Activated T-helper 17 cell treated with anti-CD3 and anti-CD28 coated beads, Interleukin-2, amount 50 U/mL, for 72 hours (primary cell): ENCODE results near the gene MED28. TPM values are rescaled to one million over a fixed set of nuclear protein-coding genes. Genes with fewer than 3 reads are reported as not detected.
A peak's percentile ranks its signal among the peaks of the same experiment; 100 is the strongest.

ENCODE experiments used
- ATAC-seq: fragments of 150-1000 bp; cut with Tn5 transposase; replicated peaks from 2 replicates; pipeline ENCODE4 v1.10.0; 2021; ENCODE audit warnings: mild to moderate bottlenecking, moderate library complexity
- H3K27ac Mint-ChIP-seq: one replicate; pipeline ENCODE4 v1.8.0; 2022; ENCODE audit warnings: mixed read lengths
- H3K27me3 Mint-ChIP-seq: one replicate; pipeline ENCODE4 v1.8.0; 2022; ENCODE audit warnings: mixed read lengths
- H3K36me3 Mint-ChIP-seq: one replicate; pipeline ENCODE4 v1.8.0; 2022; ENCODE audit warnings: low read depth, mild to moderate bottlenecking, mixed read lengths
- H3K4me1 Mint-ChIP-seq: one replicate; pipeline ENCODE4 v1.8.0; 2022; ENCODE audit warnings: mixed read lengths
- H3K4me3 Mint-ChIP-seq: one replicate; pipeline ENCODE4 v1.8.0; 2022; ENCODE audit warnings: mild to moderate bottlenecking, mixed read lengths
- H3K9me3 Mint-ChIP-seq: one replicate; pipeline ENCODE4 v1.8.0; 2022; ENCODE audit warnings: mixed read lengths
- total RNA-seq, 2 donors: library from RNA; stranded (reverse); gene quantifications; one replicate each; pipeline ENCODE4 v1.2.3, GENCODE V29; 2022

Gene MED28
- total RNA-seq, 2 donors from 2014 or later: 50.0 to 50.9 TPM

DNA sequence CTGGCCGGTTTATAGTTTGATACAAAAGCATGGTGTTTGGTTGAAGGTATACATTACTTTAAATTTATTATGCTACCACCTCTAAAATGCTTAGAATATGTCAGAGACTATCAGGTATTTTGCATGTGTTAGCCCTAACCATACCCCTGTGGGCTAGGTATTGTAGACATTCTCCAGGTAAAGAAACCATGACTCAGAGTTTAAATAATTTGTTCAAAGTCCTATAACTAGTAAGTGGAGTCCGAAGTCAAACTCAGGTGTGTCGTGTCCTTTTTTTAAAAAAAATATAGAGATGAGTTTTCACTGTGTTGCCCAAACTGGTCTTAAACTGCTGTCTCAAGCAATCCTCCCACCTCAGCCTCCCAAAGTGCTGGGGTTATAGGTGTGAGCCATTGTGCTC, 25.1 kb upstream of the MED28 start:
- H3K9me3 Mint-ChIP-seq: no peaks in the 10 kb centered on the region
- peaks cover 100% of the 10 kb centered on the region for H3K36me3 Mint-ChIP-seq
- ATAC-seq: no peak
- H3K4me1 Mint-ChIP-seq: peaks cover 4% of the 10 kb centered on the region
- no peaks in the 10 kb centered on the region for H3K27me3 Mint-ChIP-seq
- H3K4me3 Mint-ChIP-seq: no peak overlapping the region
- H3K27ac Mint-ChIP-seq: no peak overlapping the region

GRCh38 chr4:17595471-17596005, 18.9 kb upstream of the MED28 start:
- H3K4me1 Mint-ChIP-seq: peaks cover 4% of the 10 kb centered on the region
- no peak overlapping the region for H3K4me3 Mint-ChIP-seq
- no peaks in the 10 kb centered on the region for H3K27me3 Mint-ChIP-seq
- ATAC-seq: no peak
- peaks cover 100% of the 10 kb centered on the region for H3K36me3 Mint-ChIP-seq
- no peaks in the 10 kb centered on the region for H3K9me3 Mint-ChIP-seq
- no peak overlapping the region for H3K27ac Mint-ChIP-seq

DNA sequence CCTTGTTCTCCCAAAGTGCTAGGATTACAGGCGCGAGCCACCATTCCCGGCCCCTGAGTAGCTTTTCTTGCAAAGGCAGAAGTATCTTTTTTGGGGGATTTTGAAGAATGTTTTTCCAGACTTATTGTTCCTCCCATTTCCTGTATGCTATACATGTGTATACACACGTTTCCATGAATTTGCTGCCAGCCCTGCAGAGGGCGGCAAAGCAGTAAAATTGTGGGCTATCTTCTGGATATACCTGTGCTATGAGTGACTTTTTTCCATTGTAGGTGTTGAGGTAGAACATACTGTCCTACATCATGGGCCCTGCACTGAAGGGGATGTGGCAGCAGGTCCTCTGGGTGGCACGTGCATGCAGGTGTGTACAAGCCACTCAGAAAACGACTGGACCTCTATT, 16.9 kb upstream of the MED28 start:
- Mint-ChIP-seq H3K36me3 (peaks cover 98% of the 10 kb centered on the region), H3K4me1 (peaks cover 4% of the 10 kb centered on the region), H3K27ac (no peak overlapping the region), H3K9me3 (no peaks in the 10 kb centered on the region), H3K4me3 (no peak overlapping the region), H3K27me3 (no peaks in the 10 kb centered on the region)
- ATAC-seq: no peak

DNA sequence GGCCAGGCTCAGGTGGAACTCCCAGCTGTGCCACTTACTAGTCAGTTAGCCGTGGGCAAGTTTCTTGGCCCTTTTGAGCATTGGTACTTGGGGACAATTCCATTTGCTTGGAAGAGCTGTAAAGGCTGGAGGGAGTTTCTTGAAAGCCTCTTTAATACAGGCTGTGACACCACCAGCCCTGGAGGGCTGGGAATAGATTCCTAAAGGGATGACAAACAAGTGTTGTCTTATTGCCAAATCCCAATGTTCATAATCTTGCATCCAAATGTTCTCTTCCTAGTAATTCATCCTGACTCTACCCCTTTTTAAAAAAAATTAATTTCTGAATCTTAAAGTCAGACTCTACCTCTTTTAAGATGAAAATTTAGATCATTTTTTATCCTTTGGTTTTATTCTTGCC, 14.6 kb upstream of the MED28 start:
- Mint-ChIP-seq H3K9me3 (no peaks in the 10 kb centered on the region), H3K4me3 (no peak overlapping the region), H3K4me1 (no peaks in the 10 kb centered on the region), H3K36me3 (peaks cover 93% of the 10 kb centered on the region), H3K27ac (peak overlapping the region; percentile 28), H3K27me3 (no peaks in the 10 kb centered on the region)
- ATAC-seq: no peak

- no peaks in the 10 kb centered on the region for H3K27me3 Mint-ChIP-seq
- peak overlapping the region; percentile 19 for H3K27ac Mint-ChIP-seq
- H3K36me3 Mint-ChIP-seq: peaks cover 76% of the 10 kb centered on the region
- H3K4me1 Mint-ChIP-seq: no peaks in the 10 kb centered on the region
- no peaks in the 10 kb centered on the region for H3K9me3 Mint-ChIP-seq
- no peak for ATAC-seq
- no peak overlapping the region for H3K4me3 Mint-ChIP-seq
Measured at GRCh38 chr4:17605236-17605635, 9.2 kb upstream of the MED28 start.

DNA sequence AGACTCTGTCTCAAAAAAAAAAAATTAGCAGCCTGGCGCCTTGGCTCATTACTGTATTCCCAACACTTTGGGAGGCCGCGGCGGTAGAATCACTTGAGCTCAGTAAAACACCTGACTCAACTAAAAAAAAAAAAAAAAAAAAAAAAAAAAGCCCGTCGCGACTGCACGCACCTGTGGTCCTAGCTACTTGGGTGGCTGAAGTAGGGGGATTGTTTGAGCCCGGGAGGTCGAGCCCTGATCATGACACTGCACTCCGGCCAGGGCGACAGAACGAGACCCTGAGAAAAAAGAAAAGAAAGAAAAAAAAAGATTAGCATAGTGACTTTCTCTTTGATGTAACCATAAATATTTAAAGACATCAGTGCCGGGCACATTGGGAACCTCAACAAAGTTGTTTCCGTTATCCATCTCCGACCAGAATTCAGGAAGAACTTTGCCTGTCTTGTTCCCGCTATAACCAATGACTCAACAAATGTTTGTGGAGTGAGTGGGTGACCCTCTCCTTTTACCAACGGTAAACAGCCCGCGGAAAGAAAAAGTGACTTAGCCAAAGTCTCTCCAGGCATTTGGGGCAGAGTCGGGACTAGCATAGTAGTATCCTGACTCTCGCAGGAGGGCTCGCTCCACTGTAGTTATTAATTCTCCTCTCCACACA, 553 bp upstream of the MED28 start:
- H3K9me3 Mint-ChIP-seq: no peaks in the 10 kb centered on the region
- H3K4me3 Mint-ChIP-seq: peak overlapping the region; percentile 87
- peak overlapping the region; percentile 95 for H3K27ac Mint-ChIP-seq
- H3K4me1 Mint-ChIP-seq: peaks cover 15% of the 10 kb centered on the region
- peaks cover 41% of the 10 kb centered on the region for H3K36me3 Mint-ChIP-seq
- no peaks in the 10 kb centered on the region for H3K27me3 Mint-ChIP-seq
- peak; percentile 74 for ATAC-seq

GRCh38 chr4:17616283-17616682, 1.8 kb downstream of the MED28 start:
- ATAC-seq: no peak
- H3K4me3 Mint-ChIP-seq: peak overlapping the region; percentile 76
- H3K27ac Mint-ChIP-seq: peak overlapping the region; percentile 73
- H3K9me3 Mint-ChIP-seq: no peaks in the 10 kb centered on the region
- no peaks in the 10 kb centered on the region for H3K27me3 Mint-ChIP-seq
- H3K4me1 Mint-ChIP-seq: peaks cover 21% of the 10 kb centered on the region
- H3K36me3 Mint-ChIP-seq: peaks cover 65% of the 10 kb centered on the region

DNA sequence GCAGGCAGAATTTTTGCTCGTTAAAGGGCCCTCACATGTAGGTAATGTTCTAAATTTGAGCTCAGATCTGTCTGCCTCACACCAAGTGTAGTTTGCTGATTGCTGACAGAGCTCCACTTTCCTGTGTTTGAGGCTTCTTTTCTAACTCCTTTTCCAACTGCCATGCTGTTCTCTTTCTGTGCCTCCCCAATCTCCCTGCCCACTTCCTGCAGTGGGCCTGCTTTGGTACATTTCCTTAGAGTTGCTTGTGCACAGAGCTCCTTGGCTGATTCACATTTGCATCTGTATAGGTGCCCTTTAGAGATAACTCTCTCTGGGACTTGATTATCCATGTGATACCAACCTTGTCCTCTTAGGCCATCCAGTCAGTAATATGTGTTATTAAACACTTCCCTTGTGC, 4.5 kb downstream of the MED28 start:
- Mint-ChIP-seq H3K36me3 (peaks cover 90% of the 10 kb centered on the region), H3K4me1 (peaks cover 21% of the 10 kb centered on the region), H3K9me3 (no peaks in the 10 kb centered on the region), H3K27me3 (no peaks in the 10 kb centered on the region), H3K4me3 (peak overlapping the region; percentile 21), H3K27ac (peak overlapping the region; percentile 74)
- ATAC-seq: no peak

DNA sequence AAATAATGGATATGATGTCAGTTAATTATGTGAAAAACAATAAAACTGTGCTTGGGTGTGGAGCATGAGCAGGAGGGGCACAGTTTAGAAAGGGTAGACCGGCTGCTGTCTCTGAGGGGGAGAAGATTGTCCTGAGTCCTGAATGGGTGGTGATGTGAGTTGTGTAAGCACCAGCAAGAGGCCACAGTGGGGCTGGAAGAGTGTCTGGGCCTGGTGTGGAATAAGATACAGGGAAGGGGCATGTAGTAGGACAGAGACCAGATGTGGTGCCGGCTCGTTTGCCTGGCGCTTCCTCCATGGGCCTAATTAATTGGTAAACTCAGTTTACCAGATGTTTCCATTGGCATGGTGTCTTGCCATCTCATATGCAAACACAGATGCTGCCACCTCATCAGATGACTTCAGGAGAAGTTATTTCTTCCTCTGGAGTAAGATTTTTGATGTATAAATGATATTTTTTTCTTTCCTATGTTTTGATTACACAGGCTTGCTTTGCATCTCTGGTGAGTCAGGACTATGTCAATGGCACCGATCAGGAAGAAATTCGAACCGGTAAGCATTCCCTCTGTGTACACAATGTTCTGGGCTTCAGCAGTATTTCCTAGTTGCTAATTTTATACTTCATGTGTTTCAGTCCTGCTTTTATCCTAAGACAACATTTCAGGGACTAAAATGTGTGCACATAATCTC, 5.1 kb downstream of the MED28 start:
- ATAC-seq: no peak
- Mint-ChIP-seq H3K27ac (peak overlapping the region; percentile 74), H3K27me3 (no peaks in the 10 kb centered on the region), H3K9me3 (no peaks in the 10 kb centered on the region), H3K4me1 (peaks cover 25% of the 10 kb centered on the region), H3K36me3 (peaks cover 90% of the 10 kb centered on the region), H3K4me3 (peak overlapping the region; percentile 21)

DNA sequence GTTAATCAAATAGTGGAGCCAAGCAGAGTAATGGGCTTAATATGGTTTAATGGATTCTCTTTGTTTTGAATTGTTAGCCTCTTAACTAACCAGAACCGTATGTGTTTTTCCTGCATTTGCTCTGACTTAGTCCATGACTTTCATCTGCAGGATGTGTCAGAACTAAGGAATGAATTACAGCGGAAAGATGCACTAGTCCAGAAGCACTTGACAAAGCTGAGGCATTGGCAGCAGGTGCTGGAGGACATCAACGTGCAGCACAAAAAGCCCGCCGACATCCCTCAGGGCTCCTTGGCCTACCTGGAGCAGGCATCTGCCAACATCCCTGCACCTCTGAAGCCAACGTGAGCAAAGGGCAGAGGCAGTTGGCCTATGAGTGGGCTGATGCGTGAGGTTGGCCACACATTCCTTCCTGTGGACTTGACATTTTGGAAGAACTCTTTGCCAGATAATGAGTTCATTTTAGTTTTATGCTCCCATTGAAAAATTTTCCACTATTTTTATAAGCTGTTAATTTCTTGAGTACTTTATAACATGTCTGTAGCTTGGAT, 9.1 kb downstream of the MED28 start:
- no peaks in the 10 kb centered on the region for H3K27me3 Mint-ChIP-seq
- H3K36me3 Mint-ChIP-seq: peaks cover 100% of the 10 kb centered on the region
- no peak for ATAC-seq
- peak overlapping the region; percentile 67 for H3K27ac Mint-ChIP-seq
- H3K4me3 Mint-ChIP-seq: no peak overlapping the region
- H3K4me1 Mint-ChIP-seq: peaks cover 13% of the 10 kb centered on the region
- no peaks in the 10 kb centered on the region for H3K9me3 Mint-ChIP-seq

- peak overlapping the region; percentile 67 for H3K27ac Mint-ChIP-seq
- ATAC-seq: no peak
- H3K9me3 Mint-ChIP-seq: no peaks in the 10 kb centered on the region
- no peaks in the 10 kb centered on the region for H3K27me3 Mint-ChIP-seq
- peaks cover 100% of the 10 kb centered on the region for H3K36me3 Mint-ChIP-seq
- H3K4me3 Mint-ChIP-seq: no peak overlapping the region
- H3K4me1 Mint-ChIP-seq: peaks cover 5% of the 10 kb centered on the region
Measured at GRCh38 chr4:17624821-17625220, 10.4 kb downstream of the MED28 start.

GRCh38 chr4:17630228-17630627, 15.8 kb downstream of the MED28 start:
- no peaks in the 10 kb centered on the region for H3K27me3 Mint-ChIP-seq
- peaks cover 99% of the 10 kb centered on the region for H3K36me3 Mint-ChIP-seq
- H3K4me3 Mint-ChIP-seq: no peak overlapping the region
- no peaks in the 10 kb centered on the region for H3K4me1 Mint-ChIP-seq
- no peak for ATAC-seq
- H3K9me3 Mint-ChIP-seq: no peaks in the 10 kb centered on the region
- H3K27ac Mint-ChIP-seq: no peak overlapping the region

DNA sequence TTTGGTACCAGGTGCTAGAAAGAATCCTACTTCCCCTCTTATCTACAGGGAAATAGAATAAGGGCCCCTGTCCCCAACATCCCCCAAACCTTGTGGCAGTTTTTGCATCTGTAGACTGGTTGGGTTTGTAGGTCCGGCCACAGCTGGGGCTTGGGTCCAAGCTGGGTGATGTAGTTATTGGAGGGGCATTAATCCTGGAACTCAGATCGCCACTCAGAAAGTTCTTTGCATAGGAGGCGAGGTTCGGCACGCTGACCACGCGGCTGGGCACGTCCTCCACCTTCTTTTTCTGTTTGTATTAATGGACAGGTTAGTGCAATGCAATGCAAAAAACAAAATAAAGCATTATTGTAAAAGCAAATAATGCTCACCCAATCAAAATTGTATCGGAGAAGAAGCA, 19.2 kb downstream of the MED28 start:
- no peaks in the 10 kb centered on the region for H3K4me1 Mint-ChIP-seq
- H3K4me3 Mint-ChIP-seq: no peak overlapping the region
- peak overlapping the region; percentile 56 for H3K27ac Mint-ChIP-seq
- ATAC-seq: no peak
- H3K27me3 Mint-ChIP-seq: no peaks in the 10 kb centered on the region
- no peaks in the 10 kb centered on the region for H3K9me3 Mint-ChIP-seq
- peaks cover 90% of the 10 kb centered on the region for H3K36me3 Mint-ChIP-seq

DNA sequence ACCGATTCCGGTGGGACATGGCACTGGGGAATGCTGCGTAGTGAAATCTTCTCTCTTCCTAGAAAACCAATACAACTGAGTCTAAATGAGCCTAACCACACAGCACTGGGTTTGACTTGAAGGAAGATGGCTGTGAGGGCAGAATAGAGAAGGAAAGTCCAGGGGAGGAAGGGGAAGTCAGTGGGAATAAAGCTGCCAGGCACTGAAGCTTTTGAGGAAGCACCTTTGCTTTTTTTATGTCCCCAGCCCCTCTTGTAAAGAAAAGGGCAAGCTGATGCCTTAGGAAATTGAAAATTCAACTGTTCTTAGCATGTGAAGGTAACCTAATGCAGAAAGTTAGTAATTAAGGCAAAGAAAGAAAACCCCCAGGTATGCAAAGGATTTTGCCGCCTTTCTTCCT, 20.6 kb downstream of the MED28 start:
- Mint-ChIP-seq H3K4me1 (no peaks in the 10 kb centered on the region), H3K27ac (peak overlapping the region; percentile 6), H3K9me3 (no peaks in the 10 kb centered on the region), H3K27me3 (no peaks in the 10 kb centered on the region), H3K4me3 (no peak overlapping the region), H3K36me3 (peaks cover 75% of the 10 kb centered on the region)
- ATAC-seq: no peak

- H3K4me3 Mint-ChIP-seq: no peak overlapping the region
- H3K36me3 Mint-ChIP-seq: peaks cover 63% of the 10 kb centered on the region
- no peak overlapping the region for H3K27ac Mint-ChIP-seq
- H3K4me1 Mint-ChIP-seq: no peaks in the 10 kb centered on the region
- no peak for ATAC-seq
- H3K9me3 Mint-ChIP-seq: no peaks in the 10 kb centered on the region
- no peaks in the 10 kb centered on the region for H3K27me3 Mint-ChIP-seq
Measured at GRCh38 chr4:17636341-17636695, 21.9 kb downstream of the MED28 start.
